Measurements from ENCODE around the gene MRPL4.

DNA sequence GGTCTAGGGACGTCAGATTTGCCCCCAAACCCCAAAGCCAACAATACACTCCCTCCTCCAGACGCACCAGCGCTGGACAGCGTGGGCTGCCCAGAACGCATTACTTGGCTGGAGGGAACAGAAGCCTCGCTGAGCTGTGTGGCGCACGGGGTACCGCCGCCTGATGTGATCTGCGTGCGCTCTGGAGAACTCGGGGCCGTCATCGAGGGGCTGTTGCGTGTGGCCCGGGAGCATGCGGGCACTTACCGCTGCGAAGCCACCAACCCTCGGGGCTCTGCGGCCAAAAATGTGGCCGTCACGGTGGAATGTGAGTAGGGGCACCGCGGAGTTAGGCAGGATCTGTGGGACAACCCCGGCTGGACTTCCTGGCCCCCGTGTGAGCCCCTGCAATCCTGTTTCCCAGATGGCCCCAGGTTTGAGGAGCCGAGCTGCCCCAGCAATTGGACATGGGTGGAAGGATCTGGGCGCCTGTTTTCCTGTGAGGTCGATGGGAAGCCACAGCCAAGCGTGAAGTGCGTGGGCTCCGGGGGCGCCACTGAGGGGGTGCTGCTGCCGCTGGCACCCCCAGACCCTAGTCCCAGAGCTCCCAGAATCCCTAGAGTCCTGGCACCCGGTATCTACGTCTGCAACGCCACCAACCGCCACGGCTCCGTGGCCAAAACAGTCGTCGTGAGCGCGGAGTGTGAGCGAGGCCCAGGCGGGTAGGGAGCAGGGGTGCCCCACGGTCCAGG lies 41.8 kb downstream of the MRPL4 start:
- TF ChIP-seq, protein P1, sequence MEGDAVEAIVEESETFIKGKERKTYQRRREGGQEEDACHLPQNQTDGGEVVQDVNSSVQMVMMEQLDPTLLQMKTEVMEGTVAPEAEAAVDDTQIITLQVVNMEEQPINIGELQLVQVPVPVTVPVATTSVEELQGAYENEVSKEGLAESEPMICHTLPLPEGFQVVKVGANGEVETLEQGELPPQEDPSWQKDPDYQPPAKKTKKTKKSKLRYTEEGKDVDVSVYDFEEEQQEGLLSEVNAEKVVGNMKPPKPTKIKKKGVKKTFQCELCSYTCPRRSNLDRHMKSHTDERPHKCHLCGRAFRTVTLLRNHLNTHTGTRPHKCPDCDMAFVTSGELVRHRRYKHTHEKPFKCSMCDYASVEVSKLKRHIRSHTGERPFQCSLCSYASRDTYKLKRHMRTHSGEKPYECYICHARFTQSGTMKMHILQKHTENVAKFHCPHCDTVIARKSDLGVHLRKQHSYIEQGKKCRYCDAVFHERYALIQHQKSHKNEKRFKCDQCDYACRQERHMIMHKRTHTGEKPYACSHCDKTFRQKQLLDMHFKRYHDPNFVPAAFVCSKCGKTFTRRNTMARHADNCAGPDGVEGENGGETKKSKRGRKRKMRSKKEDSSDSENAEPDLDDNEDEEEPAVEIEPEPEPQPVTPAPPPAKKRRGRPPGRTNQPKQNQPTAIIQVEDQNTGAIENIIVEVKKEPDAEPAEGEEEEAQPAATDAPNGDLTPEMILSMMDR (conservative IDR thresholded peaks at IDR 0.05; ENCODE audit: low read length), result no peak
- no peak for TF ChIP-seq EZH2phosphoT487 (IDR thresholded peaks at IDR 0.05; ENCODE audit: borderline replicate concordance, low read depth, low read length)
